IMR-90 (cell line): Measurements from ENCODE around the gene TMA7. TPM values are rescaled to one million over a fixed set of nuclear protein-coding genes. Genes with fewer than 3 reads are reported as not detected.

Experiments used
- ATAC-seq: fragments of 200-7000 bp; cut with Tn5 transposase; 2 replicates; pipeline ENCODE4 v1.9.1; 2020; ENCODE audit warnings: low read depth, mild to moderate bottlenecking, moderate library complexity
- BruUV-seq: library from RNA; stranded (reverse); fragments of 400-500 nt; replicated peaks from 2 replicates; lab custom pipeline; 2021; lab: Mats Ljungman, UMichigan
- CTCF ChIA-PET: fragments of 300-600 bp; formaldehyde crosslinking; extraction: SDS; loops from one replicate; lab custom pipeline; 2021; ENCODE audit warnings: antibody characterized with exemption; lab: Yijun Ruan, JAX
- POLR2A ChIA-PET: fragments of 300-600 bp; sonication (Branson Sonifier 250); formaldehyde crosslinking; loops from one replicate; lab custom pipeline; 2022; ENCODE audit warnings: antibody characterized with exemption; ENCODE audit not compliant: unreplicated experiment; lab: Charles Lee
- DNase-seq: peaks from one replicate; pipeline ENCODE4 v3.0.0; 2013
- H2AFZ ChIP-seq: replicated peaks from 2 replicates; pipeline ENCODE3; 2013; ENCODE audit warnings: low read length, mild to moderate bottlenecking; ENCODE audit not compliant: poor library complexity
- H2AK5ac ChIP-seq: 2 replicates; pipeline ENCODE4 v1.6.1; 2013; ENCODE audit warnings: low read depth, low read length, inconsistent platforms
- H2AK9ac ChIP-seq: replicated peaks from 2 replicates; pipeline ENCODE3; 2013; ENCODE audit warnings: mild to moderate bottlenecking, low read depth, low read length, moderate library complexity; ENCODE audit not compliant: poor library complexity
- H2BK120ac ChIP-seq: 2 replicates; pipeline ENCODE4 v1.6.1; 2013; ENCODE audit warnings: low read depth, low read length, inconsistent platforms
- H2BK15ac ChIP-seq: 3 replicates; pipeline ENCODE4 v1.6.1; 2013; ENCODE audit warnings: low read depth, low read length, inconsistent platforms
- H2BK20ac ChIP-seq: 2 replicates; pipeline ENCODE4 v1.6.1; 2013; ENCODE audit warnings: low read depth, mild to moderate bottlenecking, inconsistent platforms, low read length, moderate library complexity
- H2BK5ac ChIP-seq: 2 replicates; pipeline ENCODE4 v1.6.1; 2013; ENCODE audit warnings: mild to moderate bottlenecking, low read depth, low read length, inconsistent platforms; ENCODE audit not compliant: poor library complexity, severe bottlenecking
- H3K14ac ChIP-seq: replicated peaks from 2 replicates; pipeline ENCODE4 v1.6.1; 2013; ENCODE audit warnings: low read depth, low read length, inconsistent platforms
- H3K18ac ChIP-seq: 2 replicates; pipeline ENCODE4 v1.6.1; 2013; ENCODE audit warnings: low read depth, low read length, control low read depth
- H3K23ac ChIP-seq: 2 replicates; pipeline ENCODE4 v1.6.1; 2013; ENCODE audit warnings: low read depth, low read length, inconsistent platforms
- H3K27ac ChIP-seq: 2 replicates; pipeline ENCODE4 v1.5.1; 2013; ENCODE audit warnings: mild to moderate bottlenecking, control low read depth, low read length; ENCODE audit not compliant: insufficient read depth
- H3K27me3 ChIP-seq: 2 replicates; pipeline ENCODE4 v1.6.1; 2013; ENCODE audit warnings: low read length; ENCODE audit not compliant: control insufficient read depth, insufficient read depth
- H3K36me3 ChIP-seq: 2 replicates; pipeline ENCODE4 v1.6.1; 2013; ENCODE audit warnings: low read length, mixed read lengths; ENCODE audit not compliant: control insufficient read depth, insufficient read depth
- H3K4ac ChIP-seq: 2 replicates; pipeline ENCODE4 v1.6.1; 2013; ENCODE audit warnings: low read depth, low read length, inconsistent platforms
- H3K4me1 ChIP-seq: 2 replicates; pipeline ENCODE4 v1.6.1; 2013; ENCODE audit warnings: low read length, mixed read lengths; ENCODE audit not compliant: control insufficient read depth, insufficient read depth
- H3K4me2 ChIP-seq: 2 replicates; pipeline ENCODE4 v1.6.1; 2013; ENCODE audit warnings: low read depth, mild to moderate bottlenecking, control low read depth, low read length, moderate library complexity
- H3K4me3 ChIP-seq: 2 replicates; pipeline ENCODE4 v1.5.1; 2013; ENCODE audit warnings: low read depth, mild to moderate bottlenecking, control low read depth, low read length, moderate library complexity; ENCODE audit not compliant: insufficient read depth
- H3K56ac ChIP-seq: 2 replicates; pipeline ENCODE4 v1.6.1; 2013; ENCODE audit warnings: low read length, inconsistent platforms; ENCODE audit not compliant: insufficient read depth; ENCODE audit errors: extremely low read depth
- H3K79me1 ChIP-seq, 2 experiments: 2 replicates each; pipeline ENCODE4 v1.6.1; 2013; ENCODE audit warnings: low read length in 2 of 2, inconsistent platforms in 1 of 2, low read depth in 1 of 2
- H3K9ac ChIP-seq: 2 replicates; pipeline ENCODE4 v1.6.1; 2013; ENCODE audit warnings: low read depth, low read length, control low read depth
- H3K9me1 ChIP-seq: 2 replicates; pipeline ENCODE4 v1.6.1; 2013; ENCODE audit warnings: low read length, inconsistent platforms; ENCODE audit not compliant: insufficient read depth
- H3K9me3 ChIP-seq: 2 replicates; pipeline ENCODE4 v1.6.1; 2013; ENCODE audit warnings: low read length; ENCODE audit not compliant: control insufficient read depth, insufficient read depth
- H4K20me1 ChIP-seq: 2 replicates; pipeline ENCODE4 v1.6.1; 2013; ENCODE audit warnings: low read length, inconsistent platforms; ENCODE audit not compliant: insufficient read depth
- H4K5ac ChIP-seq: 2 replicates; pipeline ENCODE4 v1.6.1; 2013; ENCODE audit warnings: mild to moderate bottlenecking, low read depth, low read length, control low read depth
- H4K8ac ChIP-seq, 2 experiments: 2 replicates each; pipeline ENCODE4 v1.6.1; 2013; ENCODE audit warnings: low read depth in 2 of 2, low read length in 2 of 2, control low read depth in 1 of 2, inconsistent platforms in 1 of 2
- H4K91ac ChIP-seq: 2 replicates; pipeline ENCODE4 v1.6.1; 2013; ENCODE audit warnings: low read depth, low read length, inconsistent platforms; ENCODE audit not compliant: insufficient read depth
- BHLHE40 ChIP-seq: fragments of 150-350 bp; IDR thresholded peaks from 2 replicates; pipeline ENCODE4 v1.6.1; 2016; ENCODE audit warnings: mild to moderate bottlenecking, low read depth, low read length
- CEBPB ChIP-seq: IDR thresholded peaks from 2 replicates; pipeline ENCODE4 v1.6.1; 2012; ENCODE audit warnings: low read depth, low read length, improper control_type of control experiment
- CHD1 ChIP-seq: IDR thresholded peaks from 2 replicates; pipeline ENCODE4 v1.6.1; 2012; ENCODE audit warnings: low read depth, low read length, improper control_type of control experiment
- CTCF ChIP-seq: conservative IDR thresholded peaks from 2 replicates; pipeline ENCODE4 v1.5.1; 2012; ENCODE audit warnings: mild to moderate bottlenecking, low read depth, low read length, improper control_type of control experiment
- ELK1 ChIP-seq: fragments of 150-350 bp; IDR thresholded peaks from 2 replicates; pipeline ENCODE4 v1.6.1; 2016; ENCODE audit warnings: low read depth, mild to moderate bottlenecking, low read length, moderate library complexity, borderline replicate concordance
- FOS ChIP-seq: fragments of 150-350 bp; IDR thresholded peaks from 2 replicates; pipeline ENCODE4 v1.6.1; 2016; ENCODE audit warnings: low read depth, low read length
- MAFK ChIP-seq: IDR thresholded peaks from 2 replicates; pipeline ENCODE4 v1.6.1; 2012; ENCODE audit warnings: low read depth, low read length, improper control_type of control experiment
- MAZ ChIP-seq: IDR thresholded peaks from 2 replicates; pipeline ENCODE4 v1.6.1; 2012; ENCODE audit warnings: low read depth, mild to moderate bottlenecking, low read length, improper control_type of control experiment, moderate library complexity, borderline replicate concordance
- MXI1 ChIP-seq: IDR thresholded peaks from 2 replicates; pipeline ENCODE4 v1.6.1; 2012; ENCODE audit warnings: low read depth, mild to moderate bottlenecking, low read length, moderate library complexity, borderline replicate concordance
- NFE2L2 ChIP-seq: fragments of 150-350 bp; IDR thresholded peaks from 2 replicates; pipeline ENCODE4 v1.6.1; 2016; ENCODE audit warnings: low read depth, mild to moderate bottlenecking, low read length
- POLR2A ChIP-seq: IDR thresholded peaks from 2 replicates; pipeline ENCODE4 v1.6.1; 2012; ENCODE audit warnings: mild to moderate bottlenecking, low read depth, low read length
- RAD21 ChIP-seq: IDR thresholded peaks from 2 replicates; pipeline ENCODE4 v1.6.1; 2012; ENCODE audit warnings: low read length, improper control_type of control experiment
- RCOR1 ChIP-seq: IDR thresholded peaks from 2 replicates; pipeline ENCODE4 v1.6.1; 2012; ENCODE audit warnings: mild to moderate bottlenecking, low read length, improper control_type of control experiment; ENCODE audit not compliant: insufficient replicate concordance
- RFX5 ChIP-seq: IDR thresholded peaks from 2 replicates; pipeline ENCODE4 v1.8.0; 2012; ENCODE audit warnings: low read depth, mild to moderate bottlenecking, low read length, moderate library complexity
- SMC3 ChIP-seq: fragments of 150-350 bp; IDR thresholded peaks from 2 replicates; pipeline ENCODE4 v1.6.1; 2016; ENCODE audit warnings: low read depth, mild to moderate bottlenecking, antibody characterized with exemption, low read length, moderate library complexity
- USF2 ChIP-seq: fragments of 150-350 bp; IDR thresholded peaks from 2 replicates; pipeline ENCODE4 v1.6.1; 2017; ENCODE audit warnings: mild to moderate bottlenecking, antibody characterized with exemption, low read length, low read depth
- WGBS, 2 experiments: methylation state at CpG; one replicate each; pipeline versions ENCODE4 v1.1.5 to v1.1.7; 2013; ENCODE audit warnings: missing lambda C conversion rate in 2 of 2; ENCODE audit not compliant: insufficient read length in 1 of 2; ENCODE audit errors: extremely low coverage in 2 of 2; 5-methylcytosine and 5-hydroxymethylcytosine counted together
- dilution Hi-C: fragments of 300-500 bp; cut with HindIII; formaldehyde crosslinking; loops from one replicate; pipeline ENCODE4 v1.14.3; 2018; ENCODE audit warnings: low sequenced_read_pairs; ENCODE audit not compliant: unreplicated experiment
- in situ Hi-C: fragments of 300-500 bp; cut with MboI; formaldehyde crosslinking; loops from 3 replicates; pipeline ENCODE4 v1.14.3; 2019; ENCODE audit warnings: low sequenced_read_pairs, inconsistent platforms, mixed read lengths
- intact Hi-C: fragments of 100-400 bp; cut with micrococcal nuclease; formaldehyde crosslinking; loops from 2 replicates; pipeline ENCODE4 v1.10.0; 2022
- polyA plus RNA-seq, 3 experiments: library from polyadenylated mRNA; depleted of rRNA; stranded (reverse); fragments of >200 nt; gene quantifications; 2 replicates each; pipeline ENCODE4 v1.2.3, GENCODE V29; 2012; ENCODE audit warnings: low replicate concordance in 1 of 3
- total RNA-seq: library from RNA; depleted of rRNA; stranded (reverse); fragments of >200 nt; gene quantifications from 2 replicates; pipeline ENCODE4 v1.2.3, GENCODE V29; 2012

TMA7 gene
- total and polyA plus RNA-seq, 2 of the 4 experiments (the other 2 are of a cell fraction): 81.9 to 240 TPM

GRCh38 chr3:48467110-48467454 is 27.0 kb downstream of the TMA7 start:
- dilution Hi-C loops: no loop called here
- Histone ChIP-seq H3K4ac (peak overlapping the region; percentile 53), H3K4me2 (peak overlapping the region; percentile 91; the same call in 1 of the 2 replicates), H3K79me1 (peaks cover 0 to 56% of the 10 kb centered on the region in 2 experiments; a peak in 3 of 4 replicates), H3K4me3 (no peak overlapping the region), H3K9ac (peak overlapping the region; percentile 84; the same call in 1 of the 2 replicates), H4K8ac (peak overlapping the region in 1 of 2 experiments; percentile 97; a peak in 2 of 4 replicates), H3K14ac (0 out of 2 replicates have a peak overlapping the region, but pooled peaks have one; percentile 15), H3K4me1 (peaks cover 22% of the 10 kb centered on the region), H3K56ac (no peak overlapping the region), H2AFZ (peak overlapping the region; percentile 38), H2AK5ac (peak overlapping the region; percentile 93), H2BK15ac (no peak overlapping the region), H2BK20ac (no peak overlapping the region), H3K27ac (peak overlapping the region; percentile 92), H3K23ac (peak overlapping the region; percentile 66), H3K36me3 (peaks cover 34% of the 10 kb centered on the region), H3K9me1 (peaks cover 8% of the 10 kb centered on the region; the same call in 1 of the 2 replicates), H2BK120ac (no peak overlapping the region), H4K20me1 (no peaks in the 10 kb centered on the region; the same call in 1 of the 2 replicates), H2BK5ac (peak overlapping the region; percentile 98), H3K9me3 (no peaks in the 10 kb centered on the region), H2AK9ac (peak overlapping the region; percentile 89), H4K91ac (peak overlapping the region; percentile 21; the same call in 1 of the 2 replicates), H3K27me3 (no peaks in the 10 kb centered on the region), H4K5ac (0 out of 2 replicates have a peak overlapping the region, but pooled peaks have one; percentile 71), H3K18ac (no peak overlapping the region)
- no peak for DNase-seq
- in situ Hi-C loops: loop anchor here (5.0 to 10.0 kb wide), 2 partner anchors 90 to 198 kb away; partner anchors contain the start of genes CELSR3 and PFKFB4
- intact Hi-C loops: loop anchor here (5.0 kb wide), 1 partner anchor 220 kb away; the partner anchor contains the start of gene NCKIPSD
- ChIA-PET CTCF (no interaction called here), POLR2A (no interaction called here)
- TF ChIP-seq CEBPB (no peak), RAD21 (no peak), BHLHE40 (no peak), ELK1 (no peak), USF2 (no peak), POLR2A (no peak), MAFK (no peak), NFE2L2 (no peak), RFX5 (no peak), MXI1 (no peak), FOS (no peak), SMC3 (no peak), CTCF (no peak), CHD1 (no peak), RCOR1 (no peak), MAZ (no peak)
- BruUV-seq: no TSS peak
- no peak for ATAC-seq
- 100% methylated on average over 5 of the region's 9 CpGs; no CpG with 5 or more reads in 1 of the 2 experiments for WGBS, 2 experiments
